A549 treated with dexamethasone at 1 μM for 4 hours (cell line): ENCODE results near the gene SERPINA6. TPM values are rescaled to one million over a fixed set of nuclear protein-coding genes. Genes with fewer than 3 reads are reported as not detected.

Experiments used
- total RNA-seq: library from RNA; stranded (reverse); fragments of 200-300 nt; extraction: Qiagen RNA extraction; gene quantifications from 5 replicates; pipeline ENCODE4 v1.2.3, GENCODE V29; 2022

Gene SERPINA6, protein sequence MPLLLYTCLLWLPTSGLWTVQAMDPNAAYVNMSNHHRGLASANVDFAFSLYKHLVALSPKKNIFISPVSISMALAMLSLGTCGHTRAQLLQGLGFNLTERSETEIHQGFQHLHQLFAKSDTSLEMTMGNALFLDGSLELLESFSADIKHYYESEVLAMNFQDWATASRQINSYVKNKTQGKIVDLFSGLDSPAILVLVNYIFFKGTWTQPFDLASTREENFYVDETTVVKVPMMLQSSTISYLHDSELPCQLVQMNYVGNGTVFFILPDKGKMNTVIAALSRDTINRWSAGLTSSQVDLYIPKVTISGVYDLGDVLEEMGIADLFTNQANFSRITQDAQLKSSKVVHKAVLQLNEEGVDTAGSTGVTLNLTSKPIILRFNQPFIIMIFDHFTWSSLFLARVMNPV
- total RNA-seq: 0.95 to 1.6 TPM (median 1.4 TPM) in 5 replicates

DNA sequence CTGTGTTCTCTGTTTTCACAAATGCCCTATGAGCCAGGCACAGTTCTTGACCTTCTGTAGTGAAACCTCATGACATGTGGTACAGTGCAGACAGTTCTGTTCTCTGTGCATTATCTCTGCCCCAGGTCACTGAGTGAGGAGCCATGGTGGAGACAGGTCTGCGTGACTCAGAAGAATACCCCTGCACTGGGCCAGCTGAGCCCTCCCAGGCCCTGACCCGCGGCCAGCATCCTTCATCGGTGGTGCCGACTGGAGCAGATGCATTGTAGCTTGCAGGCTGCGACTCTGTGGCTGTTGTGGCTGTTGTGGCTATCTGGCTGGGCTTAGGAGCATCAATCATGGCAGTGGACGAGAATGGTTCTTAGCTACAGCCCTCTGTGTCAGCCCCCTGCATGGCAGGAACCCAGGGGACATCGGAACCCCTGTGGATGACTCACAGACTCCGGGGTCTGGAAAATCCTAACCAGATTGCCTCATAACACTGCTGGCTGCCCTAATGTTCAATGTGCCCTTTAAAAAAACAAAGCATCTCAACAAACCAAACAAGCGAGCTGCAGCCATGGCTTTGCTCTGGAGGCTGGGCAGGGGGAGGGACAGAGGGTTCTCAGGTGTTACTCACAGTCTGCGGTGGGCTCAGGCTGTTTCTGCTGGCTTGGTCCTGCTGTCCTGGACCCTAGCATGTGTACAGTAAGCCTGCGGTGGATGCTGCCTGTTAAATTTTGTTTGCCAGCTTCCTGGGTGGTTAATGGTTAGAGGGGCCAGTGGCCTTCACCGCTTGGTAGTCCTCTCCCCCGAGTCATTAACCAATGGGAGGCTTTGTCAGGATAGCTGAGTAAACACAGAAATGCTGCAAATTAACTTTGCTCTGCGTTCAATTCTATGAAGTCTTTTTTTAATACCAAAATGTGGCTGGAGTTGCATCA lies at the start of gene SERPINA6:
Gene SERPINA6 (minus strand): TSS at position 689 of the 923 bp plus-strand sequence. CDS start 8,688 bp downstream, outside the sequence.

GRCh38 chr14:94366146-94366915 lies 43.2 kb upstream of the SERPINA6 start, which contains the start of gene SERPINA2:
SERPINA2 (minus strand) TSS chr14:94366698.

GRCh38 chr14:94292872-94293577 lies 30.1 kb downstream of the SERPINA6 start, which contains the start of gene SERPINA10:
SERPINA10 (minus strand) TSS chr14:94293268; CDS start chr14:94290593, 2,675 bp downstream.

Other genes with a start within 250 kb of the SERPINA6 start
- gene DDX24, start 242.1 kb downstream of the SERPINA6 start, total RNA-seq: 172 to 189 TPM (median 184 TPM) in 5 replicates
- gene IFI27L1, start 242.0 kb downstream of the SERPINA6 start, total RNA-seq: 16.0 to 21.6 TPM (median 18.3 TPM) in 5 replicates
- gene IFI27, start 212.6 kb downstream of the SERPINA6 start, total RNA-seq: 0.62 to 1.6 TPM (median 0.87 TPM) in 5 replicates
- gene IFI27L2, start 193.7 kb downstream of the SERPINA6 start, total RNA-seq: 46.1 to 64.1 TPM (median 49.7 TPM) in 5 replicates
- 0.24 to 0.44 TPM (median 0.33 TPM) in 5 replicates for gene PPP4R4, start 149.0 kb downstream of the SERPINA6 start, total RNA-seq
- 0.04 TPM in 1 of 5 replicates, not detected in the others for gene SERPINA10, start 30.1 kb downstream of the SERPINA6 start, total RNA-seq
- 0.08 TPM in 1 of 5 replicates, not detected in the others for gene SERPINA2, start 43.4 kb upstream of the SERPINA6 start, total RNA-seq
- 1.2 to 2.8 TPM (median 2.2 TPM) in 5 replicates for gene SERPINA1, start 65.3 kb upstream of the SERPINA6 start, total RNA-seq
- not detected in 5 replicates for gene SERPINA11, start 129.5 kb upstream of the SERPINA6 start, total RNA-seq
- not detected in 5 replicates for gene SERPINA9, start 152.9 kb upstream of the SERPINA6 start, total RNA-seq
- gene SERPINA12, start 186.1 kb upstream of the SERPINA6 start, total RNA-seq: 0.06 TPM in 1 of 5 replicates, not detected in the others
- 0.07 to 0.12 TPM (median 0.09 TPM) in 3 of 5 replicates, not detected in the others for gene SERPINA4, start 238.1 kb upstream of the SERPINA6 start, total RNA-seq